Coronary artery (tissue), 2 donors: ENCODE results near the gene TSPO2.
A peak's percentile ranks its signal among the peaks of the same experiment; 100 is the strongest.

Source experiments
- DNase-seq: peaks from one replicate; pipeline ENCODE4 v3.0.0-alpha.2; 2017; ENCODE audit warnings: low spot score
- H3K27ac ChIP-seq, 2 donors: fragments of 200-600 bp; sonication (generic); one replicate each; pipeline ENCODE4 v1.5.1; 2016 to 2019
- H3K4me3 ChIP-seq: fragments of 200-600 bp; sonication (generic); 2 replicates; pipeline ENCODE4 v1.5.1; 2016; ENCODE audit warnings: mild to moderate bottlenecking, moderate library complexity
- TF ChIP-seq, protein P1 (sequence below): fragments of 200-600 bp; sonication (generic); IDR thresholded peaks from one replicate; pipeline ENCODE4 v1.5.1; 2019; ENCODE audit warnings: antibody characterized with exemption

Gene TSPO2

DNA sequence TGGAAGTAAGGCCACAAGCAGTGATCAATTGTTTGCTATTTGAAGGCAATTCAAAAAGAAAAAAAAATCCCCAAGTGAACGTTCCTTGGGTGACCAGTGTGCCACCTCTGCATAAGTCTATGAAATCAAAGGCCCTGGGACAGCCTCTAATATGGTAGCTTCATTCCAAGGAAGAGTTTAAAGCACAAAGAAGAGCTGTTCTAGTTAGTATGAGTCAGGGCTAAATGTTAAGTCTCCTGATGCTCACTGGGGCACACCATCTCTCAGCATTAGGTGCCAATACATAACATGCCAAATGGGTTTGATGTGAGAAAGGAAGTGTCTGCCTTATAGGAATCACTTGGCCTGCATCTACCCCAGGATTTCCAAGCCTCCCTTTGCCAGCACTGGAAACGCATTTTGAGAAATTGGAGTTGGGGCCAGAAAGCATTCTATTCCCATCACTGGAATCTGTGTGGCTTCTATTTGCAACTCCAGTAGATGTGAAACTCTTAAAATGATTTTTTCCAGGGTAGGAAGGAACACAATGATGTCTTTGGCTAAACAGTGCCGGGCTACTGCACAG, 16.2 kb upstream of the TSPO2 start:
- Histone ChIP-seq H3K4me3 (no peak overlapping the region), H3K27ac (no peak overlapping the region)
- TF ChIP-seq, protein P1, sequence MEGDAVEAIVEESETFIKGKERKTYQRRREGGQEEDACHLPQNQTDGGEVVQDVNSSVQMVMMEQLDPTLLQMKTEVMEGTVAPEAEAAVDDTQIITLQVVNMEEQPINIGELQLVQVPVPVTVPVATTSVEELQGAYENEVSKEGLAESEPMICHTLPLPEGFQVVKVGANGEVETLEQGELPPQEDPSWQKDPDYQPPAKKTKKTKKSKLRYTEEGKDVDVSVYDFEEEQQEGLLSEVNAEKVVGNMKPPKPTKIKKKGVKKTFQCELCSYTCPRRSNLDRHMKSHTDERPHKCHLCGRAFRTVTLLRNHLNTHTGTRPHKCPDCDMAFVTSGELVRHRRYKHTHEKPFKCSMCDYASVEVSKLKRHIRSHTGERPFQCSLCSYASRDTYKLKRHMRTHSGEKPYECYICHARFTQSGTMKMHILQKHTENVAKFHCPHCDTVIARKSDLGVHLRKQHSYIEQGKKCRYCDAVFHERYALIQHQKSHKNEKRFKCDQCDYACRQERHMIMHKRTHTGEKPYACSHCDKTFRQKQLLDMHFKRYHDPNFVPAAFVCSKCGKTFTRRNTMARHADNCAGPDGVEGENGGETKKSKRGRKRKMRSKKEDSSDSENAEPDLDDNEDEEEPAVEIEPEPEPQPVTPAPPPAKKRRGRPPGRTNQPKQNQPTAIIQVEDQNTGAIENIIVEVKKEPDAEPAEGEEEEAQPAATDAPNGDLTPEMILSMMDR: no peak

DNA sequence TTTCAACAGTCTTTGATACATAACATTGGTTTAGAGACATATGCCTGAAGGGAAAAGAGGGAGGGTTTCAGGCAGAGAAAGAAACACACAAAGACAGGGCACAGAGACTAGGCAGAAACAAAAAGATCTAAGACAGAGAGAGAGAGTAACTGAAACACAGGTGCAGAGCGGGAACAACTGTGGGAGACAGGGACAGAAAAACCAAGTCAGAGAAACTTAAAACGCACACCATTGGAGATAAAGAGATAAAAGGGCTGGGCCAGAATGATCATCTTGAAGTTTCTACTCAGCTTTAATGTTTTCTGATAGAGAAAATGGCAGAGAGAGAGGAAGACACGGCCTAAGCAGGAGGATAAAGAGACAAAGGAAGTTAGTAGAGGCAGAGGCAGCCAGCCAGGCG, 15.0 kb upstream of the TSPO2 start:
- Histone ChIP-seq H3K4me3 (peak overlapping the region; percentile 68), H3K27ac (peak overlapping the region in 1 of 2 donors; percentile 8)
- TF ChIP-seq, protein P1: no peak
- DNase-seq: no peak

More for the DNA sequence above, 16.2 kb upstream of the TSPO2 start:
- no peak for DNase-seq

DNA sequence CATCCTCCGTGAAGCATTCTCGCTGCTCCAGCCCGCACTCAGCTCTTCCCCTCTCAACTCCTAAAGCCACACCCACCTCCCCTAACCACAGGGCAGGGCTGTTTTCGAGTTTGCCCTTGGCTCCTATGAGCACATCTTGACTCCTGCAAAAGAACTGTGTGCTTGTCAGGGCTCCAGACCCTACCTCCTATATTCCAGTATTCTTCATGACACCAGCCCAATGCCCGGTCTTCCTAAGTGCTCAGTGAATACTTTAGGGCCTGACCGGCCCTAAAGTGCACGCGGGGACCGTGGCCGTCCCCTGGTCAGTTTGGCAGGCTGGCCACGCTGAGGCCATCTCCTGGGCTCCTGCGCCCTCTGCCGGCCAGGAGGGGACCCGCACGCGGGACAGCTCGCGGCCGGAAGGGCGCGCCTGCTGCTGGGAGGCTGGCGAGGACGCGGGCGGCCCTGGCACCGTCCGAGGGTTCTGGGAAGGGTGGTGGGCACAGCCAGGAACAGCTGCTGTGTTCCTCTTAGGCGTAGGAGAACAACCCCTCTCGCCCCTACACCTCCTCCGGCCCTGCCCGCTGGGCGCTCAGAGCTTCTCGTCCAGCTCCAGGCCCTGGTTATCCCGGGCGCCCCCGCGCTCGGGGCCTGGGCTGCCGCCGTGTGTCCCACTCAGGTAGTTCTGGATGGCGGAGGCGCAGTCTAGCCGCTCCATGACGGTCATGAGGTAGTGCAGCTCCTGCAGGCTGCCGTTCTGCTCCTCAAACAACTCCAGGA, 14.3 kb upstream of the TSPO2 start:
- peak; percentile 84 for DNase-seq
- TF ChIP-seq, protein P1: peak; percentile 97
- Histone ChIP-seq H3K4me3 (peak overlapping the region; percentile 68), H3K27ac (peak overlapping the region in 1 of 2 donors; percentile 8)

DNA sequence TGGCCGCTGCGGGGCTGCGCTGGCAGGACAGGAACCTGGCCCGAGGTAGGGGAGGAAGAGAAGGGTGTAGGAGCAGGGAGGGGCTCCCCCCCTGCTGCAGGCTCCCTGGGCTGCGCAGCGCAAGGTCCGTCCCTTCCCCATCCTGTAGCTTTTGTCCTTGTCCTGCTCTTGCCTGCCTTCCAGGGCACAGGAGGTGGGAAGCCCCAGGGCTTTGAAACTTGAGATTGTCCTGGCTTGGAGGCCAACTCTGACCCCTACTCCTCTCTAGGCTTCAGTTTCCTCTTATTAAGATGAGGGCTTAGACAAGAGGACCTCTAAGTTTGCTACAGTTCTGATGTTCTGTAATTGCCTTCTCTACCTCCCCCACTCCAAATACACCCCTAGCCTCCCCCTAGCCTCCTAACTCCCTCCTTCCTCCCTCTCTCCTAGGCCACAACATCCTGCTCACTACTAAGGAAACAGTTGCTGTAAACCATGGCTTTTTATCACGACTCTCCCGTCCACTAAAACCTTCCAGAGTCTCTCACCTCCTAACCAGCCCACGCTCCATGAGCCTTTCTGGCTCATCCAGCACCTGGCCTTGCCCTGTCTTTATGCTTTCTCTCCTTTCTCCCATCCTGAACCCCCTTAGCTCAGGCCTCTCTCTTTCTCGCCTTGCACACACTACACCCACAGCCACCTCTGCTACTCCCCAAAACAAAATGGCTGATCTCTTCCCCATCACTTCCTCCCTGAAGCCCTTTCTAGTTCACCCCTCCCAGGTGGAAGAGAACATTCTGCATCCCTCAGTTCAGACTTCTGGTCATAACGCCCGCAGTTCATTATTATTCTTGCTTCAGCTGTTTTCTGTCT, 13.5 kb upstream of the TSPO2 start:
- TF ChIP-seq, protein P1: no peak
- H3K4me3 ChIP-seq: peak overlapping the region; percentile 68
- DNase-seq: no peak
- H3K27ac ChIP-seq: no peak overlapping the region

DNA sequence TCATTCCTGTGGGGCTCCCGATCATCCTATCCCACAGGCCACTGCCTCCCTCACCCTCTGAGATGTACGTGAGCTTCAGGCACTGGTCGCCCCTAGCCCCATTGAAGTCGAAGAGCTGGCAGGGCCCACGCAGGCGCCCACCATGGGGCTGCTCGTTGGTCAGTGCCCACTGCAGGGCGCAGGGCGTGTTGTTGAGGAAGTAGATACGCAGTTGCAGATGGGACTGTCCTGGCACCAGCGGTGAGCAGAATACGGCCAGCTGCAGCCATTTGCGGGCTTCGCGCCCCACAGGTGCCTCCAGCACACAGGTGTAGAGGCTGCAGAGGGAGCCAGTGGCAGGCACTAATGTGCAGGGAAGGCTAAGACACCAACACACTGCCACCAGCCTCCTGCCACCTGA, 9.4 kb upstream of the TSPO2 start:
- H3K27ac ChIP-seq: no peak overlapping the region
- DNase-seq: no peak
- TF ChIP-seq, protein P1: no peak
- H3K4me3 ChIP-seq: no peak overlapping the region

DNA sequence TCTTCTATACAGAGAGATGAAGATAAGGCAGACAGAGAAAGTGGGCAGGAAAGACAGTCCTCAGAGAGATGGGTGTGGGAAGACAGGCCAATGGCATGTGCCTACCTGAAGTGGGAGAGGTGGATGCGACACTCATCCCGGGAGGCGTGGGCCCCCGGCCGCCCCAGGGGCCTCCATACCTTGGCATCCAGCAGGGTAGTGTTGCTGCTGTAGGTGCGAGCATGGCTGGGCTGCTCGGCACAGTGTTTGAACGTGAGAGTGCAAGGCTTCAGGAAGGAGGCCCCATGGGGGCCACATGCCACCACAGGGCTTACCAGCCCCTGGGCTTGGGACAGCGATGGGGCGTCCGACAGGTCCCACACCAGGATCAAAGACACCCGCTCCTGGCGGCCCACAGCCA, 8.5 kb upstream of the TSPO2 start:
- TF ChIP-seq, protein P1: no peak

More for the DNA sequence above, 8.5 kb upstream of the TSPO2 start:
- DNase-seq: no peak
- H3K4me3 ChIP-seq: no peak overlapping the region
- H3K27ac ChIP-seq: no peak overlapping the region
